ENCODE data around the gene CHST8. TPM values are rescaled to one million over a fixed set of nuclear protein-coding genes. Genes with fewer than 3 reads are reported as not detected.

The CHST8 gene
- total and polyA plus RNA-seq, 4 experiments from 2014 or later = not detected

GRCh38 chr19:33683881-33684537 is 62.3 kb downstream of the CHST8 start:
- Mint-ChIP-seq H3K4me1 (no peaks in the 10 kb centered on the region), H3K4me3 (no peak overlapping the region), H3K9me3 (peaks cover 0 to 2% (median 0%) of the 10 kb centered on the region in 8 donors), H3K27ac (no peak overlapping the region), H3K36me3 (no peaks in the 10 kb centered on the region), H3K27me3 (peaks cover 12 to 26% of the 10 kb centered on the region in 2 donors)
- intact Hi-C loops (cut with micrococcal nuclease) = no loop called here
- Histone ChIP-seq H3K36me3 (ENCODE audit: insufficient read depth, low read length) (no peaks in the 10 kb centered on the region), H3K27ac (ENCODE audit: low read depth, low read length) (no peak overlapping the region), H3K4me3 (ENCODE audit: low read length in 2 of 2) (no peak overlapping the region), H3K27me3 (ENCODE audit: insufficient read depth, low read length) (no peaks in the 10 kb centered on the region), H3K4me1 (ENCODE audit: insufficient read depth, low read length) (no peaks in the 10 kb centered on the region), H3K9me3 (ENCODE audit: control insufficient read depth in 1 of 2, low read length in 2 of 2) (no peaks in the 10 kb centered on the region)
- CTCF ChIA-PET (ENCODE audit: partially characterized antibody) = no interaction called here
- no peak for DNase-seq
- POLR2A ChIA-PET (ENCODE audit: partially characterized antibody) = no interaction called here

DNA sequence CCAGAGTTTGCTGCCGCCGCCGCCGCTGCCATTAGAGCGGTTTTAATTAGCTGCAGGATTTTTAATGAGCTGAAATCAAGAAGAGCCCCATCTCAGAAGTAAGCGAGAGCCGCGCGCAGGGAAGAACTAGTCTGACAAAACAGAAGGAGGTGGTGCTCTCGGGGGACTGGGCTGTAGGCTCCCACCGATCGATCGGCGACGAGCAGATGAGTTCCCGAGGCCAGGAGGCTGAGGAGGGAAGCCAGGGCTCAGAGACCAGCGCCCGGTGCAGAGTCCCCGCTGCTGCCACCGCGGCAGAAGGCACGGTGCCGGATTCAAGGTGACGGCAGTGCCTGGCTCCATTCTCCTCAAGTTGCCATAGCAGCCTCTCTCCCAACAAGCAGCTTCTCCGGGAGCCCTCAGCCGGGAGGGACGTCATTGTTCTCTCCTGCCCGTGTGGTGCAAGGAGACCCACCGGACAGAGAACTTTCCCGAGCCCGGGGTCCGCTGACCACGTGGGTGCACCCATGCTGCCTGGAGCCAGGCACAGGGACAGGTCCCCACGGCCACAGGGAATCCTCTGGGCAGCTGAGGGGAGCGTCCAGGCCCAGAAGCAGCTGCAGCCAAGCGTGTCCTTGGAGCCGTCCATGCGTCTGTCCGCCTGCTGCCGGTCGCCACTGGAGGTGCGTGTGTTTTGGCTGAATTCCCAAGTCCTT is 62.9 kb downstream of the CHST8 start:
- H3K27ac Mint-ChIP-seq = no peak overlapping the region
- H3K4me1 Mint-ChIP-seq = no peaks in the 10 kb centered on the region
- no peaks in the 10 kb centered on the region for H3K36me3 Mint-ChIP-seq
- H3K27me3 ChIP-seq (ENCODE audit: insufficient read depth, low read length) = no peaks in the 10 kb centered on the region
- CTCF ChIA-PET (ENCODE audit: partially characterized antibody) = no interaction called here
- no peak overlapping the region for H3K4me3 Mint-ChIP-seq
- DNase-seq = no peak
- POLR2A ChIA-PET (ENCODE audit: partially characterized antibody) = no interaction called here
- H3K9me3 ChIP-seq (ENCODE audit: control insufficient read depth in 1 of 2, low read length in 2 of 2) = no peaks in the 10 kb centered on the region
- intact Hi-C loops (cut with micrococcal nuclease) = no loop called here
- H3K9me3 Mint-ChIP-seq = peaks cover 0 to 2% (median 0%) of the 10 kb centered on the region in 8 donors
- peaks cover 12 to 26% of the 10 kb centered on the region in 2 donors for H3K27me3 Mint-ChIP-seq
- no peaks in the 10 kb centered on the region for H3K36me3 ChIP-seq (ENCODE audit: insufficient read depth, low read length)
- no peak overlapping the region for H3K27ac ChIP-seq (ENCODE audit: low read depth, low read length)
- no peak overlapping the region for H3K4me3 ChIP-seq (ENCODE audit: low read length in 2 of 2)
- H3K4me1 ChIP-seq (ENCODE audit: insufficient read depth, low read length) = no peaks in the 10 kb centered on the region

GRCh38 chr19:33685541-33685940 is 63.8 kb downstream of the CHST8 start:
- POLR2A ChIA-PET (ENCODE audit: partially characterized antibody) = no interaction called here
- H3K36me3 ChIP-seq (ENCODE audit: insufficient read depth, low read length) = no peaks in the 10 kb centered on the region
- Mint-ChIP-seq H3K4me3 (no peak overlapping the region), H3K27me3 (peaks cover 12 to 26% of the 10 kb centered on the region in 2 donors), H3K4me1 (no peaks in the 10 kb centered on the region), H3K36me3 (no peaks in the 10 kb centered on the region), H3K27ac (no peak overlapping the region), H3K9me3 (peaks cover 0 to 2% (median 0%) of the 10 kb centered on the region in 8 donors)
- no peak for DNase-seq
- no peak overlapping the region for H3K4me3 ChIP-seq (ENCODE audit: low read length in 2 of 2)
- no peaks in the 10 kb centered on the region for H3K9me3 ChIP-seq (ENCODE audit: control insufficient read depth in 1 of 2, low read length in 2 of 2)
- no peak overlapping the region for H3K27ac ChIP-seq (ENCODE audit: low read depth, low read length)
- H3K27me3 ChIP-seq (ENCODE audit: insufficient read depth, low read length) = no peaks in the 10 kb centered on the region
- CTCF ChIA-PET (ENCODE audit: partially characterized antibody) = no interaction called here
- no peaks in the 10 kb centered on the region for H3K4me1 ChIP-seq (ENCODE audit: insufficient read depth, low read length)
- intact Hi-C loops (cut with micrococcal nuclease) = no loop called here

GRCh38 chr19:33686262-33686661 is 64.5 kb downstream of the CHST8 start:
- ChIA-PET POLR2A (ENCODE audit: partially characterized antibody) (no interaction called here), CTCF (ENCODE audit: partially characterized antibody) (no interaction called here)
- H3K27ac ChIP-seq (ENCODE audit: low read depth, low read length) = no peak overlapping the region
- intact Hi-C loops (cut with micrococcal nuclease) = no loop called here
- no peaks in the 10 kb centered on the region for H3K36me3 Mint-ChIP-seq
- H3K4me3 ChIP-seq (ENCODE audit: low read length in 2 of 2) = no peak overlapping the region
- no peaks in the 10 kb centered on the region for H3K4me1 Mint-ChIP-seq
- H3K27ac Mint-ChIP-seq = no peak overlapping the region
- no peak for DNase-seq
- H3K4me1 ChIP-seq (ENCODE audit: insufficient read depth, low read length) = no peaks in the 10 kb centered on the region
- H3K9me3 Mint-ChIP-seq = peaks cover 0 to 2% (median 0%) of the 10 kb centered on the region in 8 donors
- H3K36me3 ChIP-seq (ENCODE audit: insufficient read depth, low read length) = no peaks in the 10 kb centered on the region
- H3K27me3 ChIP-seq (ENCODE audit: insufficient read depth, low read length) = no peaks in the 10 kb centered on the region
- H3K9me3 ChIP-seq (ENCODE audit: control insufficient read depth in 1 of 2, low read length in 2 of 2) = no peaks in the 10 kb centered on the region
- H3K27me3 Mint-ChIP-seq = peaks cover 12 to 24% of the 10 kb centered on the region in 2 donors
- H3K4me3 Mint-ChIP-seq = no peak overlapping the region

DNA sequence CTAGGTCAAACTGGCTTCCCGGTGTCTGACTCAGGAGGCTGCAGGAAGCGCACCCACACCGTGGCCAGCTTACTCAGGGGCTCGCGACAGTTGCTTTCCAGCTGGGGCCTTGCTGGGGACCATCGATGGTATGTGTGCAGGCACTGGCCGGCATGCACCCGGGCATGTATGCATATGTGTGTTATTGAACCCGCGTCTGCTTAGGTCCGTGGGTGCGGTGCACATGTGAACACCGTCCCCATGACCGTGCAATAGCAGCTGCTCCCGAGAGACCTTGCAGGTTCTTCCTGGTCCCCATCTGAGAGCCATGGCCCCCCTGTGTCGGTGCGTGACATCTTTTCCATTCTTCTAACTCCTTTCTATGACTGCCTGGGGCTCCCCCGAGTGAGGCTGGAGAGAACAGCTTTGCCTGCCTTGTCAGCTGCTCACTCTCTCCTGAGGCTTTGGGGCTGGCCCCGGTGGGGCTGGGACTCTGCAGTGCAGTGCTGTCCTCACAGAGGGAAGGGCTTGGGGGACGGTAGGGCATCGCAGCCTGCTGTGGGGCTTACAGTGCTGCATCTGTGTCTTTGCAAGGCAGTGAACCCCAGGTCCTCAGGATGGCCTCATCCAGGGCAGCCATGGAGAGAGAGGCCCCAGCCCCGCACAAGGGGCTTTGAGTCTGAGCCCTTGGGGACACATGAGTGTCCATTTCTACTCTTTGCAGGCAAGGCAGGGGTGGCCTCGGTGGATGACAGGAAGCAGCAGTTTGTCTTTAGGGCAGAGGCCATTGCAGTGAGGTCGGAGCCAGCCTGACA is 65.1 kb downstream of the CHST8 start:
- Mint-ChIP-seq H3K36me3 (no peaks in the 10 kb centered on the region), H3K27ac (no peak overlapping the region), H3K9me3 (peaks cover 0 to 2% (median 0%) of the 10 kb centered on the region in 8 donors), H3K4me3 (no peak overlapping the region), H3K4me1 (no peaks in the 10 kb centered on the region), H3K27me3 (peaks cover 12 to 28% of the 10 kb centered on the region in 2 donors)
- Histone ChIP-seq H3K4me3 (ENCODE audit: low read length in 2 of 2) (no peak overlapping the region), H3K9me3 (ENCODE audit: control insufficient read depth in 1 of 2, low read length in 2 of 2) (no peaks in the 10 kb centered on the region), H3K4me1 (ENCODE audit: insufficient read depth, low read length) (no peaks in the 10 kb centered on the region), H3K27ac (ENCODE audit: low read depth, low read length) (no peak overlapping the region), H3K36me3 (ENCODE audit: insufficient read depth, low read length) (no peaks in the 10 kb centered on the region), H3K27me3 (ENCODE audit: insufficient read depth, low read length) (no peaks in the 10 kb centered on the region)
- intact Hi-C loops (cut with micrococcal nuclease) = no loop called here
- DNase-seq = no peak
- CTCF ChIA-PET (ENCODE audit: partially characterized antibody) = no interaction called here
- POLR2A ChIA-PET (ENCODE audit: partially characterized antibody) = no interaction called here

GRCh38 chr19:33687481-33688170 is 65.9 kb downstream of the CHST8 start:
- CTCF ChIA-PET (ENCODE audit: partially characterized antibody) = no interaction called here
- Histone ChIP-seq H3K4me1 (ENCODE audit: insufficient read depth, low read length) (no peaks in the 10 kb centered on the region), H3K27ac (ENCODE audit: low read depth, low read length) (no peak overlapping the region), H3K36me3 (ENCODE audit: insufficient read depth, low read length) (no peaks in the 10 kb centered on the region), H3K27me3 (ENCODE audit: insufficient read depth, low read length) (no peaks in the 10 kb centered on the region), H3K4me3 (ENCODE audit: low read length in 2 of 2) (no peak overlapping the region), H3K9me3 (ENCODE audit: control insufficient read depth in 1 of 2, low read length in 2 of 2) (no peaks in the 10 kb centered on the region)
- Mint-ChIP-seq H3K4me1 (no peaks in the 10 kb centered on the region), H3K9me3 (no peaks in the 10 kb centered on the region), H3K36me3 (no peaks in the 10 kb centered on the region), H3K27ac (no peak overlapping the region), H3K4me3 (no peak overlapping the region), H3K27me3 (peaks cover 12 to 26% of the 10 kb centered on the region in 2 donors)
- intact Hi-C loops (cut with micrococcal nuclease) = no loop called here
- no peak for DNase-seq
- POLR2A ChIA-PET (ENCODE audit: partially characterized antibody) = no interaction called here
